ENCODE results near the gene ZNF443. TPM values are rescaled to one million over a fixed set of nuclear protein-coding genes. Genes with fewer than 3 reads are reported as not detected.
"Not testable (repeated sequence)": the region's sequence is repeated elsewhere in the genome, so short reads cannot be mapped to it uniquely, and the experiment has no call there.

The ZNF443 gene
- total and polyA plus RNA-seq, 12 donors = 1.0 to 3.4 (median 2.5) TPM

GRCh38 chr19:12425888-12426274 lies 14.9 kb downstream of the ZNF443 start:
- DNase-seq = no peak

GRCh38 chr19:12425236-12425887 lies 15.5 kb downstream of the ZNF443 start:
- 92 to 98% methylated on average over 2 of the region's 2 CpGs for WGBS, 2 donors
- Histone ChIP-seq H3K27ac (no peak overlapping the region), H3K9me3 (peaks cover 0 to 75% (median 0%) of the 10 kb centered on the region in 11 donors), H3K4me1 (no peaks in the 10 kb centered on the region), H3K36me3 (peaks cover 0 to 23% (median 3%) of the 10 kb centered on the region in 9 donors), H3K4me3 (no peak overlapping the region), H3K27me3 (no peaks in the 10 kb centered on the region)
- TF ChIP-seq, protein P1, sequence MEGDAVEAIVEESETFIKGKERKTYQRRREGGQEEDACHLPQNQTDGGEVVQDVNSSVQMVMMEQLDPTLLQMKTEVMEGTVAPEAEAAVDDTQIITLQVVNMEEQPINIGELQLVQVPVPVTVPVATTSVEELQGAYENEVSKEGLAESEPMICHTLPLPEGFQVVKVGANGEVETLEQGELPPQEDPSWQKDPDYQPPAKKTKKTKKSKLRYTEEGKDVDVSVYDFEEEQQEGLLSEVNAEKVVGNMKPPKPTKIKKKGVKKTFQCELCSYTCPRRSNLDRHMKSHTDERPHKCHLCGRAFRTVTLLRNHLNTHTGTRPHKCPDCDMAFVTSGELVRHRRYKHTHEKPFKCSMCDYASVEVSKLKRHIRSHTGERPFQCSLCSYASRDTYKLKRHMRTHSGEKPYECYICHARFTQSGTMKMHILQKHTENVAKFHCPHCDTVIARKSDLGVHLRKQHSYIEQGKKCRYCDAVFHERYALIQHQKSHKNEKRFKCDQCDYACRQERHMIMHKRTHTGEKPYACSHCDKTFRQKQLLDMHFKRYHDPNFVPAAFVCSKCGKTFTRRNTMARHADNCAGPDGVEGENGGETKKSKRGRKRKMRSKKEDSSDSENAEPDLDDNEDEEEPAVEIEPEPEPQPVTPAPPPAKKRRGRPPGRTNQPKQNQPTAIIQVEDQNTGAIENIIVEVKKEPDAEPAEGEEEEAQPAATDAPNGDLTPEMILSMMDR (IDR thresholded peaks at IDR 0.05) = no peak
- no peak for DNase-seq
- intact Hi-C loops (cut with DNase I) = no loop called here
- no peak for ATAC-seq

More at GRCh38 chr19:12425888-12426274, 14.9 kb downstream of the ZNF443 start:
- Histone ChIP-seq H3K36me3 (peaks cover 0 to 28% (median 9%) of the 10 kb centered on the region in 9 donors), H3K27ac (no peak overlapping the region), H3K4me3 (no peak overlapping the region), H3K27me3 (no peaks in the 10 kb centered on the region), H3K9me3 (peaks cover 0 to 76% (median 0%) of the 10 kb centered on the region in 11 donors), H3K4me1 (no peaks in the 10 kb centered on the region)
- intact Hi-C loops (cut with DNase I) = no loop called here
- 97 to 99% methylated on average over 4 of the region's 4 CpGs for WGBS, 2 donors
- no peak for ATAC-seq
- TF ChIP-seq, protein P1 (IDR thresholded peaks at IDR 0.05) = no peak

- H3K27ac ChIP-seq; H3K27me3 ChIP-seq; DNase-seq; ATAC-seq; H3K4me3 ChIP-seq; intact Hi-C loops (cut with DNase I); H3K4me1 ChIP-seq: not testable (repeated sequence)
- H3K9me3 ChIP-seq = peaks cover 0 to 48% (median 0%) of the 10 kb centered on the region in 11 donors
- WGBS, 2 donors = 78 to 89% methylated on average over 5 of the region's 5 CpGs
- H3K36me3 ChIP-seq = peaks cover 0 to 20% (median 0%) of the 10 kb centered on the region in 9 donors
Measured at GRCh38 chr19:12417273-12417672, 23.5 kb downstream of the ZNF443 start.

DNA sequence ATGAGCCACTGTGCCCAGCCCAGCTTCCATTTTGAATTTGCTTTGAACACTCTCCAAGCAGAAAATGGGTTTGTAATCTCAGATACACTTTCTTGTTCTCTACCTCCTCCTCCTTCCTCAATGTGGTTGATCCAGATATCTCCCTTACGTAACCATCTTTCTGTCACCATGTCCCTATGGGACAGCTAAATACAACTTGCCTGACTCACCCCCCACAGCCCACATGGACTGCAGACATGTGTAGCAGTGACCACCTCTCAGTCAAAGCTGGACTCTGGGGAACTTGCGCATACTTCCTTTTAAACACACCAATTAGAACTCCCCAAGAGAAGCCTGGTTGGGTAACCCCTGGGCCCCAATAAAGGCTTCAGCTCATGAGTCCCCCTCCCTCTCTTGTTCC lies 28.9 kb downstream of the ZNF443 start:
- ATAC-seq (no peak), DNase-seq (no peak)
- intact Hi-C loops (cut with DNase I) = no loop called here
- Histone ChIP-seq H3K27ac (no peak overlapping the region), H3K9me3 (peaks cover 0 to 21% (median 0%) of the 10 kb centered on the region in 11 donors), H3K36me3 (peaks cover 0 to 3% (median 0%) of the 10 kb centered on the region in 9 donors), H3K4me1 (no peaks in the 10 kb centered on the region), H3K27me3 (no peaks in the 10 kb centered on the region), H3K4me3 (no peak overlapping the region)
- 93 to 98% methylated on average over 2 of the region's 2 CpGs for WGBS, 2 donors
- TF ChIP-seq, protein P1 (IDR thresholded peaks at IDR 0.05) = no peak
